ENCODE measurements around the gene ARHGAP26.

The ARHGAP26 gene

GRCh38 chr5:142849466-142849865 lies 79.3 kb downstream of the ARHGAP26 start:
- WGBS = 80% methylated on average over 3 of the region's 3 CpGs

GRCh38 chr5:142849880-142850279 lies 79.7 kb downstream of the ARHGAP26 start:
- no peak for DNase-seq
- no peaks in the 10 kb centered on the region for H3K9me3 ChIP-seq (ENCODE audit: control insufficient read depth, low read length)
- H4K91ac ChIP-seq (ENCODE audit: low read length) = no peak overlapping the region
- H3K79me1 ChIP-seq (replicated peaks; ENCODE audit: low read length, poor library complexity, severe bottlenecking) = peaks cover 35% of the 10 kb centered on the region
- H3K36me3 ChIP-seq (ENCODE audit: control insufficient read depth in 1 of 2, insufficient read depth in 2 of 2, low read depth in 1 of 2, low read length in 2 of 2) = no peaks in the 10 kb centered on the region
- no peak overlapping the region for H2AK5ac ChIP-seq (ENCODE audit: low read length, severe bottlenecking)
- H3K27ac ChIP-seq (ENCODE audit: low read length, poor library complexity, severe bottlenecking) = no peak overlapping the region
- H3K4ac ChIP-seq (ENCODE audit: low read depth in 1 of 2, low read length in 2 of 2) = no peak overlapping the region
- H2BK120ac ChIP-seq (ENCODE audit: low read depth, low read length) = no peak overlapping the region
- no peak overlapping the region for H4K8ac ChIP-seq (ENCODE audit: low read length)
- H3K27me3 ChIP-seq (ENCODE audit: control insufficient read depth in 1 of 2, insufficient read depth in 1 of 2, low read length in 2 of 2) = no peaks in the 10 kb centered on the region
- no peak overlapping the region for H2BK12ac ChIP-seq (ENCODE audit: low read length in 2 of 2)
- no peak overlapping the region for H3K9ac ChIP-seq (ENCODE audit: low read length)
- H3K4me2 ChIP-seq (ENCODE audit: low read length, poor library complexity, severe bottlenecking) = no peak overlapping the region
- H3K18ac ChIP-seq (ENCODE audit: low read depth in 1 of 2, low read length in 2 of 2) = no peak overlapping the region
- no peak overlapping the region for H2AFZ ChIP-seq (ENCODE audit: low read depth, low read length)
- peaks cover 20% of the 10 kb centered on the region for H3K4me1 ChIP-seq (ENCODE audit: control insufficient read depth, insufficient read depth, low read depth, low read length)
- H3K4me3 ChIP-seq (ENCODE audit: insufficient read depth in 1 of 2, low read depth in 1 of 2, low read length in 2 of 2) = no peak overlapping the region
- H3K23ac ChIP-seq (ENCODE audit: low read length in 2 of 2) = no peak overlapping the region
- no peak overlapping the region for H2BK15ac ChIP-seq (ENCODE audit: low read depth, poor library complexity, severe bottlenecking)
- WGBS = 84% methylated on average over 3 of the region's 3 CpGs
- H2BK5ac ChIP-seq (ENCODE audit: low read depth, low read length, poor library complexity, severe bottlenecking) = no peak overlapping the region
- no peak overlapping the region for H3K14ac ChIP-seq (ENCODE audit: low read length in 2 of 2)

More at GRCh38 chr5:142849466-142849865, 79.3 kb downstream of the ARHGAP26 start:
- Histone ChIP-seq H3K18ac (ENCODE audit: low read depth in 1 of 2, low read length in 2 of 2) (no peak overlapping the region), H4K91ac (ENCODE audit: low read length) (no peak overlapping the region), H3K4me3 (ENCODE audit: insufficient read depth in 1 of 2, low read depth in 1 of 2, low read length in 2 of 2) (no peak overlapping the region), H3K27me3 (ENCODE audit: control insufficient read depth in 1 of 2, insufficient read depth in 1 of 2, low read length in 2 of 2) (no peaks in the 10 kb centered on the region), H3K14ac (ENCODE audit: low read length in 2 of 2) (no peak overlapping the region), H3K36me3 (ENCODE audit: control insufficient read depth in 1 of 2, insufficient read depth in 2 of 2, low read depth in 1 of 2, low read length in 2 of 2) (no peaks in the 10 kb centered on the region), H2BK5ac (ENCODE audit: low read depth, low read length, poor library complexity, severe bottlenecking) (no peak overlapping the region), H3K9me3 (ENCODE audit: control insufficient read depth, low read length) (no peaks in the 10 kb centered on the region), H2BK120ac (ENCODE audit: low read depth, low read length) (no peak overlapping the region), H3K4me2 (ENCODE audit: low read length, poor library complexity, severe bottlenecking) (no peak overlapping the region), H4K8ac (ENCODE audit: low read length) (no peak overlapping the region), H2BK12ac (ENCODE audit: low read length in 2 of 2) (no peak overlapping the region), H3K4ac (ENCODE audit: low read depth in 1 of 2, low read length in 2 of 2) (no peak overlapping the region), H3K9ac (ENCODE audit: low read length) (no peak overlapping the region), H3K27ac (ENCODE audit: low read length, poor library complexity, severe bottlenecking) (no peak overlapping the region), H2BK15ac (ENCODE audit: low read depth, poor library complexity, severe bottlenecking) (no peak overlapping the region), H2AK5ac (ENCODE audit: low read length, severe bottlenecking) (no peak overlapping the region), H3K23ac (ENCODE audit: low read length in 2 of 2) (no peak overlapping the region), H3K79me1 (replicated peaks; ENCODE audit: low read length, poor library complexity, severe bottlenecking) (peaks cover 32% of the 10 kb centered on the region), H2AFZ (ENCODE audit: low read depth, low read length) (no peak overlapping the region), H3K4me1 (ENCODE audit: control insufficient read depth, insufficient read depth, low read depth, low read length) (peaks cover 20% of the 10 kb centered on the region)
- DNase-seq = no peak

- Histone ChIP-seq H2BK15ac (ENCODE audit: low read depth, poor library complexity, severe bottlenecking) (no peak overlapping the region), H3K4ac (ENCODE audit: low read depth in 1 of 2, low read length in 2 of 2) (no peak overlapping the region), H3K4me1 (ENCODE audit: control insufficient read depth, insufficient read depth, low read depth, low read length) (peaks cover 11% of the 10 kb centered on the region), H2BK12ac (ENCODE audit: low read length in 2 of 2) (no peak overlapping the region), H3K27me3 (ENCODE audit: control insufficient read depth in 1 of 2, insufficient read depth in 1 of 2, low read length in 2 of 2) (no peaks in the 10 kb centered on the region), H3K36me3 (ENCODE audit: control insufficient read depth in 1 of 2, insufficient read depth in 2 of 2, low read depth in 1 of 2, low read length in 2 of 2) (no peaks in the 10 kb centered on the region), H2AK5ac (ENCODE audit: low read length, severe bottlenecking) (no peak overlapping the region), H3K4me3 (ENCODE audit: insufficient read depth in 1 of 2, low read depth in 1 of 2, low read length in 2 of 2) (no peak overlapping the region), H3K79me1 (replicated peaks; ENCODE audit: low read length, poor library complexity, severe bottlenecking) (peaks cover 36% of the 10 kb centered on the region), H4K91ac (ENCODE audit: low read length) (no peak overlapping the region), H3K18ac (ENCODE audit: low read depth in 1 of 2, low read length in 2 of 2) (no peak overlapping the region), H2BK5ac (ENCODE audit: low read depth, low read length, poor library complexity, severe bottlenecking) (no peak overlapping the region), H4K8ac (ENCODE audit: low read length) (no peak overlapping the region), H3K9ac (ENCODE audit: low read length) (no peak overlapping the region), H3K9me3 (ENCODE audit: control insufficient read depth, low read length) (no peaks in the 10 kb centered on the region), H3K27ac (ENCODE audit: low read length, poor library complexity, severe bottlenecking) (no peak overlapping the region), H3K23ac (ENCODE audit: low read length in 2 of 2) (no peak overlapping the region), H3K4me2 (ENCODE audit: low read length, poor library complexity, severe bottlenecking) (no peak overlapping the region), H3K14ac (ENCODE audit: low read length in 2 of 2) (no peak overlapping the region), H2BK120ac (ENCODE audit: low read depth, low read length) (no peak overlapping the region), H2AFZ (ENCODE audit: low read depth, low read length) (no peak overlapping the region)
- no peak for DNase-seq
- 97% methylated on average over 4 of the region's 4 CpGs for WGBS
Observed at GRCh38 chr5:142851731-142852130, 81.6 kb downstream of the ARHGAP26 start.

- H3K14ac ChIP-seq (ENCODE audit: low read length in 2 of 2) = no peak overlapping the region
- H3K79me1 ChIP-seq (replicated peaks; ENCODE audit: low read length, poor library complexity, severe bottlenecking) = peaks cover 34% of the 10 kb centered on the region
- H3K9ac ChIP-seq (ENCODE audit: low read length) = no peak overlapping the region
- H3K4me2 ChIP-seq (ENCODE audit: low read length, poor library complexity, severe bottlenecking) = no peak overlapping the region
- no peak overlapping the region for H2BK12ac ChIP-seq (ENCODE audit: low read length in 2 of 2)
- no peak overlapping the region for H3K27ac ChIP-seq (ENCODE audit: low read length, poor library complexity, severe bottlenecking)
- H3K4me1 ChIP-seq (ENCODE audit: control insufficient read depth, insufficient read depth, low read depth, low read length) = peaks cover 12% of the 10 kb centered on the region
- H3K36me3 ChIP-seq (ENCODE audit: control insufficient read depth in 1 of 2, insufficient read depth in 2 of 2, low read depth in 1 of 2, low read length in 2 of 2) = no peaks in the 10 kb centered on the region
- no peak overlapping the region for H3K4ac ChIP-seq (ENCODE audit: low read depth in 1 of 2, low read length in 2 of 2)
- H2BK15ac ChIP-seq (ENCODE audit: low read depth, poor library complexity, severe bottlenecking) = no peak overlapping the region
- H3K27me3 ChIP-seq (ENCODE audit: control insufficient read depth in 1 of 2, insufficient read depth in 1 of 2, low read length in 2 of 2) = no peaks in the 10 kb centered on the region
- no peak overlapping the region for H3K23ac ChIP-seq (ENCODE audit: low read length in 2 of 2)
- H4K8ac ChIP-seq (ENCODE audit: low read length) = no peak overlapping the region
- WGBS = 88% methylated on average over 8 of the region's 8 CpGs
- DNase-seq = no peak
- no peak overlapping the region for H4K91ac ChIP-seq (ENCODE audit: low read length)
- H3K9me3 ChIP-seq (ENCODE audit: control insufficient read depth, low read length) = no peaks in the 10 kb centered on the region
- peak overlapping the region; percentile 22 for H2AK5ac ChIP-seq (ENCODE audit: low read length, severe bottlenecking)
- no peak overlapping the region for H2BK5ac ChIP-seq (ENCODE audit: low read depth, low read length, poor library complexity, severe bottlenecking)
- no peak overlapping the region for H2AFZ ChIP-seq (ENCODE audit: low read depth, low read length)
- no peak overlapping the region for H2BK120ac ChIP-seq (ENCODE audit: low read depth, low read length)
- H3K4me3 ChIP-seq (ENCODE audit: insufficient read depth in 1 of 2, low read depth in 1 of 2, low read length in 2 of 2) = no peak overlapping the region
- no peak overlapping the region for H3K18ac ChIP-seq (ENCODE audit: low read depth in 1 of 2, low read length in 2 of 2)
Observed at GRCh38 chr5:142852416-142853198, 82.4 kb downstream of the ARHGAP26 start.
